HG03025 (cell line): ENCODE results near the gene JUND.
A peak's percentile ranks its signal among the peaks of the same experiment; 100 is the strongest.

Experiments used
- ATAC-seq: cut with Tn5 transposase; IDR thresholded peaks from one replicate; pipeline ENCODE4 v1.9.1; 2021; ENCODE audit warnings: mild to moderate bottlenecking, moderate library complexity; ENCODE audit not compliant: unreplicated experiment, low FRiP score

The JUND gene

DNA sequence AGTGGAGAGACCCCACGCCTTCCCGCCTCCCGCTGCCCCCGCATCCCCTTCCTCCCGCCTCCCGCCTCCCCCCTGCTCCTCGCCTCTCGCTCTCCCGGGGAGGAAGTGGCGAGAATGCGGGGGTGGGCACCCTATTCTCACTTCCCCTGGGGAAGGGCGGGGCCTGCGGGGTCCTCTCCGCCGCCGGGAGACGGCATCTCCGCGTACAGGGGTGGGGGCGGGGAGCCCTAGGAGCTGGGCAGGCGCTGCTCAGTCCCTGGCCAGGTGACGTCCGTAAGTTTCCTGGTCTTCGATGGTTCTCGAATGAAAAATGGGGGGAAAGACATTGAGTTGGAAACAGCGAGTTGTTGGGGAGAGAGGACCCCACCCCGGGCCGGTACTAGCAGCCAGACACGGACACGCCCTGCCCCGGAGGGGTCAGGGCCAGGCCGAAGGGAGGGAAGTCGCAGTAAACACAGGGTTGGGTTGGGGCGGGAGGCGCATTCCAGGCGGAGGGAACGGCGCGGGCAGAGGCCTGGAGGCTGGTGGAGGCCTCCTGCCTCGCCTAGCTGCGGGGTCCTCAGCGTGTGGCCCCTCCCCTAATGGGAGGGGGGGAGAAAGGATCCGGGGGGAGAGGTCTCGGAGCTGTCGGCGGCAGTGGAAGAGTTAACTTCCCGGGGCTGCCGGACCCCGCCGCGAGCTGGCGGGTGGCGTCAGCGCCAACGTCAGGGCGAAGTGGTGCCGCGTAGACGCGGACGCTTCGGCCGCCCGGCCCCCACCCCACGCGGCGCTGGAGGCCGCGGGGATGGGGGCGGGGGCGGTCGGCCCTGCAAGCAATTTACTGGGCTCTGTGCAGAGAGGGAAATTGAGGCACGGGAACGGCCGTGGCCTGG is 10.4 kb upstream of the JUND start:
- no peak for ATAC-seq

DNA sequence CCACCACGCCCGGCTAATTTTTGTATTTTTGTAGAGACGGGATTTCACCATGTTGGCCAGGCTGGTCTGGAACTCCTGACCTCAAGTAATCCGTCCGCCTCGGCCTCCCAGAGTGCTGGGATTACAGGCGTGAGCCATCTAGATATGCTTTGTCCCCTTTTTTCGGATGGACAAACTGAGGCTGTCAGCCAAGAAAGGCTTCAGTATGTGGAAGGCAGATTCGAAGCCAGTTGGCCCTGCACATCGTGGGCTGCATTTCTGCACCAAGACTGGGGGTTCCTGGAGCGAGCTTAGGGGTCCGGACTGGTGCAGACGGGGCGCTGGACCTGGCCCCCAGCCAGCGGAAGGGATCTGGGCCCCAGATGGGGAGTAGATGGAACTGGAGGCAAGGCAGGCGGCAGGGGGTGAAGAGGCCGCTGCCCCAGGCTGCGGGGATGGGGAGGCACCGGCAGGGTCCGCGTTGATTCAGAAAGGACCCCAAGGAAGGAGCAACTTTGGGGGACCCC is 9.7 kb upstream of the JUND start:
- no peak for ATAC-seq

DNA sequence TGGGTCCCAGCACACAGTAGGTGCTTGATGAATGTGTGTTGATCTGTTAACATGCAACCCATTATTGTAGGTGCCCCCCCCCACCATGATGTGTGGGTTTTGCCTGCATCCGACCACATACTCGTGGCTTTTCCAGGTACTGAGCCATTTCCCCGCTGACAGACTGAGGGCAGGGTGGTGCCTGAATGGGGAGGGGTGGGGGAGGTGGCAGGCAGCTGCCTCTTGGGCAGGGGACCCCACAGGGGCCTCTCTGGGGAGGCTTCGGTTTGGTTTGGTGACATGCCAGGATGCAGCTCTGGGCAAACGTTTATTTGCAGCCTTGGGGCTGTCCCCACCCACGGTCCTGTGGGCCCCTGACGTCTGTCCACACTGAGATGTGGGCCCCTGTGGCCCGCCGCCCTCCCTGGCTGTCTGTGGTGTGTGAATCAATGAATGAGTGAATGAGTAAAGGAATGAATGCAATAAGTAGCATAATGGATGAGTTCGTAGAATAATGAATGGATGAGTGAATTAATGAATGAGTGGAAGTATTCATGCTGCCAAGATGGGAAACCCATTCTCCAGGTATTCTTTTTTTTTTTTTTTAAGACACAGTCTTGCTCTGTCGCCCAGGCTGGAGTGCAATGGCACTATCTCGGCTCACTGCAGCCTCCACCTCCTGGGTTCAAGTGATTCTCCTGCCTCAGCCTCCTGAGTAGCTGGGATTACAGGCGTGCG is 9.0 kb upstream of the JUND start:
- ATAC-seq = no peak

DNA sequence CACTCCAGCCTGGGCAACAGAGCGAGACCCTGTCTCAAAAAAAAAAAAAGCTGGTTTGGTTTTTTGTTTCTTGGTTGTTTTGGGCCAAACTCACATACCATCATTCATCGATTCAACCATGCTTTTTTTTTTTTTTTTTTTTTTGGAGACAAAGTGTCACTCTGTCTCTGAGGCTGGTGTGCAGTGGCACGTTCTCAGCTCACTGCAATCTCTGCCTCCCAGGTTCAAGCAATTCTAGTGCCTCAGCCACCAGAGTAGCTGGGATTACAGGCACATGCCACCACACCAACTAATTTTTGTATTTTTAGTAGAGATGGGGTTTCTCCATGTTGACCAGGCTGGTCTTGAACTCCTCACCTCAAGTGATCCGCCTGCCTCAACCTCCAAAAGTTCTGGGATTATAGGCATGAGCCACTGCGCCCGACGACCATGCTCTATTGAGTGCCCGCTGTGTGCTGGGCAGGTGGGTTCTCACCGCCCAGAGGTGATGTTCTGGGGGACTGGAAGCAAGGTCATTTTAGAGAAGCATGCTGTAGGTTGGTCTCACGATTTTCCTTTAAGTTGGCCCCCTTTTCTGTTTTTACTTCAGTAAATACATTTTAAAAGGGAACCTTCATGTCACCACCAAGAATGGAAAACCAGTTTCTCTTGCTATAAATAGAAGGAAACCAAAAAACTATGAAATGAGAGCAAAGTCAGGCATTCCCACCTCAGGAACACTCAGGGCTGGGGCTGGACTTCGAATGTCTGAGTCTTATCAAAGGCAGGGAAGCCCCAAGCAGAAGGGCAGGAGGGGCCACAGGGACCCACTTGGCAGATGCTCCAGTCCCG is 8.3 kb upstream of the JUND start:
- no peak for ATAC-seq

DNA sequence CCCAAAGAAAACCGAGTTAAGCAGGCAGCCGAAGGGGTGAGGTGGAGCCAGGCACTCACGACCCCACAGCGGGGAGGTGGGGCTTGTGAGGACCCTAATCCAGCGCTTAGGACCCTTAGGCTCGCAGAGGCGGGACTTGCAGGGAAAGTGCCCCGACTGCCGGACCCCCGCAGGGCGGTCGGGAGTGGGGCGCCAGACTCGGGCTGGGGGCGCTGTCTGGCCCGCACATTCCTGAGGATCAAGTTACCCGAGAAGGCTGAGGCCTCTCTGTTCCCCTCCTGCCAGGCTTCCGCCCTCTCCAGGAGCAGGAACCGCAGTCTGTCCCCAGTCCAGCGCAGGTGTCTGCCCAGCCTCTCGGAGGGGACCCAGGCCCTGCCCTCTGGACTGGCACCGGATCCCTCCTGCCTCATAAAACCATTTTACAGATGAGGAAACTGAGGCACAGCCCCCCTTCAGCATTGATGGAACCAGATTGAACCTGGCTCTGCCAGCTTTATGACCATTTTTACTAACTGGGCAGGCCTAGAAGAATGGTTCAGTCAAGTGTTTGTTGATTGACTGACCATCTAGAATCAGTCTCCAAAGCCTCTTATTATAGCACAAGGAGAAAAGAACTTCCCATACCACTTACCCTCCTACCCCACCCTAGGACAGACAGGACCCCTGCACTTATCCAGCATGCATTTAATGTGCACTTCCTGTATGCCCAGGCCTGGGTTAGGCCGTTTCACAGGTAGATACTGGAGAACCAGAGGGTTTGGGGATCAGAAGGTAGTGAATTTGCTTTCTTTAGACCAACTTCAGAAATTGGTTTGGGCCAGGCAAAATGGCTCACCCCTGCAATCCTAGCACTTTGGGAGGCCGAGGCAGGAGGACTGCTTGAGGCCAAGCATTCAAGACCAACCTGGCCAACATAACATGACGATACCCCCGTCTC is 6.7 kb upstream of the JUND start:
- ATAC-seq = no peak

DNA sequence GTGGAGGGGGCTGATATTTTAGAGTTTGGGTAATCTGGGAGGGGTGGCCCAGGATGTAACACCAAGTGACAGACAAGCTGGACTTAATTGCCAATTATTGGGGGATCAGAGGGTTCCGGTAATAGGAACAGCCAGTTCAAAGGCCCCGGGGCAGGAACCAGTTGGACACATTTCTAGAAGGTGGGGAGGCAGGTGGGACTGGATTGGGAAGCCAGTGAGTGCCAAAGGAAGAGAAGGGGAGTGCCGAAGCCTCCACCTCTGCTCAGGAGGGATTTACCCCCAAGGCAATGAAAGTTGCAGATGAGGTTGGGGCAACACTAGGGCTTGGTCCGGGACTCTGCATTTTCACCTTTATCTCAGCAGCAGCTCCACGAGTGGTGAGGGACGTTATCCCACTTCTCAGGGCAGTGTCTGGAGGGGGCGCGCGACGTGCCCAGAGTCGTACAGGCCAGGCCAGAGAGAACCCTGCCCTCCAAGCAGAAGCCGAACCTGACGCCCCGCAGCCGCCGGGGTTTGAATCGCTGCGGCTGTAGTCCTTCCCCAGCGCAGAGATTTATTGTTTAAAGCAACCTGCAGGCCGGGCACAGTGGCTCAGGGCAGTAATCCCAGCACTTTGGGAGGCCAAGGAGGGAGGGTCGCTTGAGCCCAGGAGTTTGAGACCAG is 5.7 kb upstream of the JUND start:
- ATAC-seq = no peak

DNA sequence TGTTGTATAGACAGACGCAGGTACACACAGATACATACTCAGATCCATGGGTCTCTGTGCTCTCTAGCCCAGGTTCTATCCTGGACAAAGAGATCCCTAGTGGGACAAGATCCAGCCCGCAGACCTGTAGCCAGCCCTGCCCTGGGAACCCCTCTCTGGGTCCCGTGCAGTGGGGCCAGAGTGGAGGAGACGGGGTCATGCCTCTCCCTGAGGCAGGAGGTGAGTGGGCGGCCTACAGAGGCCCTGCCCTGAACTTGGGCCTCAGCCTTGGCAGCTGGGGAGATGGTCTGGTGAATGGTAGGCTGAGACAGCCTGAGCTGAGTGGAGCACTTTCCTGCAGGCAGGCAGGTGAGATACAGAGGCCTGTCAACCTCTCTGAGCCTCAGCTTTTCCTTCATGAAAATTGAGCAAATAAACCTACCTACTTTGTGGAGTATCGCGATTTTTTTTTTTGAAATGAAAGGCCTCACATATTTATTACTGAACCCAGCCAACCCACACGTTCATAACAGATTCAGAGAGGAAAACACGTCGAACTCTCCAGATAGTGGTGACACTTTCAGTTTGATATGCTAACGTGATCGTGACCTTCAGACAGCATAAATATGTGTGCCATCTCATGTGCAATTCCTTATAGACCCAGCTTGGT is 3.4 kb upstream of the JUND start:
- no peak for ATAC-seq

DNA sequence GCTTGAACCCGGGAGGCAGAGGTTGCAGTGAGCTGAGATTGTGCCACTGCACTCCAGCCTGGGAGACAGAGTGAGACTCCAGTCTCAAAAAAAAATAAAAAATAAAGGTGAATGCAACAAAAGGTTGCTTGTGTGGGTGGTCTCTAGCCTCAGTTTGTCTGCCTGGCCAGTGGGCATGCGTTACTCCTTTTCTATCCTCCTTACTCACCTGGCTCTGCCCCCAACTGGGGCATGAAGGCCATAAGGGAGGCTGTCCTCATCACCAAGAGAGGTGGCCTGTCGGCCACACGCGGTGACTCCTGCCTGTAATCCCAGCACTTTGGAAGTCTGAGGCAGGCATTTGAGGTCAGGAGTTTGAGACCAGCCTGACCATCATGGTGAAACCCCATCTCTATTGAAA is 1.9 kb upstream of the JUND start:
- no peak for ATAC-seq

DNA sequence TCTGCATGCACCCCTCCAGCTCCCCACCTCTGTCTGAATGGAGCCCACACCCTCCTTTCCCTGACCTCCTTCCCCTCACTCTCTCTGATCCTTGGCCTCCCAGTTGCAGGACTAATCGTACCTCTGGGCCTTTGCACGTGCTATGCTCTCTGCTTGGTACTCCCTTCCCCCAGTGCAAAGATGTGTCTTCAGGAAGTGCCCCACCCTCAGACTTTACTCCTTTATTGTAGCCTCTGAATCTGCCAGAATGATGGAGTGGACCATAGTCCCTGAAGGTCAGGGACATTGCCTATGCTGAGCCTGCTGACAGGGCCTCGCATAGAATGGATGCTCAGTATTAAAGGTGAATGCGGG is 1.3 kb upstream of the JUND start:
- no peak for ATAC-seq

DNA sequence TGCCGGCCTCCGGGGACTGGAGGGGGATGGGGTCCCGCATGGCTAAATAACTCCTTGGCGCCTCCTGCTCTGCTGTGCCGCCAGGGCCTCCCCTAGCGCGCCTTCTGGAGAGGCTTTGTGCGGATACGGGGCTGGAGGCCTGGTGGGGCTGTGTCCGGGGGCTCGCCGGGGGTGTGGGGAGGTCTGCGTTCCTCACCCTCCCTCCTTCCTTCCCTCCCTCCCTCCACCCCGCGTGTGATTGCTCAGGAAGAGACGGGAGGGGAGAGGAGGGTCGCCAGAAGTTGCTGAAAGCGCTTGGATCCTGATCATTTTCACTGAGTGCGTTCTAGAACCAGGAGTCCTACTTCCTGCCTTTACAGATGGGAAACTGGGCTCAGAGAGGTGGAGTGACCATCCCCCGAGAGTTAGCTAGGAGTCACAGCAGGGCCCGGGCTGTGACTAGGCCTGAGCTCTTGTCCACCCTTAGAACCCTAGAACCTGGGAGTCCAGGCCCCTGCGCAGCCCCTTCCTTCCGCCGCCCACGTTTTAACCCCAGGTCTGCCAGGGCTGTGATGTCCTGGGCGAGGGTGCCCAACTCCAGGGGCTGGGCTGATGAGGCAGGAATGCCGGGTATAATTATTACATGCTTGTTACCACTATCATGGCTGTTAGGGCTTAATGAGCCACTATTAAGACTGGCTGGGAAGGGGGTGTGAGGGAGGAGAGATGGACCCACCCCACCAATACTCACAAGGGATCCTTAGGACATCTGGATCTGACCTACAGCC is 782 bp upstream of the JUND start:
- ATAC-seq = no peak

DNA sequence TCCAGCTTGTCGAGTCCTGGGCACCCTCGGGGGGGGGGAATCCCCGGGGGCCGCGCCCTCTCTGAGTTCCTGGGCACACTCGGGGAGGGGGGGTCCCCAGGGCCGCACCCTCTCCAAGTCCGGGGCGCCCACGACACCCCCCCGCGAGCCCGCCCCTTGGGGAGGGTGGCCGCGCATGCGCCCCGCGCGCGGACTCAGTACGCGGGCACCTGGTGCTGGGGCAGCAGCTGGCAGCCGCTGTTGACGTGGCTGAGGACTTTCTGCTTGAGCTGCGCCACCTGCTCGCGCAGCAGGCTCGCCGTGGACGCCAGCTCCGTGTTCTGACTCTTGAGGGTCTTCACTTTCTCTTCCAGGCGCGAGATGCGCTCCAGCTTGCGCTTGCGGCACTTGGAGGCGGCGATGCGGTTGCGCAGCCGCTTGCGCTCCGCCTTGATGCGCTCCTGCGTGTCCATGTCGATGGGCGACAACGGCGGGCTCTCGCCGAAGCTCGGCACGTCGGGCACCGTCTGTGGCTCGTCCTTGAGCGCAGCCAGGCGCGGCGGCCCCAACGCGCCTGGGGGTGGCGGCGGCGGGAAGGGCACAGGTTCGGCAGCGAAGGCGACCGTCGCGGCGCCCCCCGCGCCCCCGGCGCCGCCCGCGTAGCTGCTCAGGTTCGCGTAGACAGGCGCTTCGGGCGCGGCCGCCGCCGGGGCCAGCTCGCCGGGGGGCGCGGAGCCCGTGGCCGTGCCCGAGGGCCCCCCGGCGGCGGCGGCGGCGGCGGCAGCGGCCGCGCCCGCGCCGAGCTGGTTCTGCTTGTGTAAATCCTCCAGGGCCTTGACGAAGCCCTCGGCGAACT is 958 bp downstream of the JUND start:
- peak; percentile 11 for ATAC-seq

DNA sequence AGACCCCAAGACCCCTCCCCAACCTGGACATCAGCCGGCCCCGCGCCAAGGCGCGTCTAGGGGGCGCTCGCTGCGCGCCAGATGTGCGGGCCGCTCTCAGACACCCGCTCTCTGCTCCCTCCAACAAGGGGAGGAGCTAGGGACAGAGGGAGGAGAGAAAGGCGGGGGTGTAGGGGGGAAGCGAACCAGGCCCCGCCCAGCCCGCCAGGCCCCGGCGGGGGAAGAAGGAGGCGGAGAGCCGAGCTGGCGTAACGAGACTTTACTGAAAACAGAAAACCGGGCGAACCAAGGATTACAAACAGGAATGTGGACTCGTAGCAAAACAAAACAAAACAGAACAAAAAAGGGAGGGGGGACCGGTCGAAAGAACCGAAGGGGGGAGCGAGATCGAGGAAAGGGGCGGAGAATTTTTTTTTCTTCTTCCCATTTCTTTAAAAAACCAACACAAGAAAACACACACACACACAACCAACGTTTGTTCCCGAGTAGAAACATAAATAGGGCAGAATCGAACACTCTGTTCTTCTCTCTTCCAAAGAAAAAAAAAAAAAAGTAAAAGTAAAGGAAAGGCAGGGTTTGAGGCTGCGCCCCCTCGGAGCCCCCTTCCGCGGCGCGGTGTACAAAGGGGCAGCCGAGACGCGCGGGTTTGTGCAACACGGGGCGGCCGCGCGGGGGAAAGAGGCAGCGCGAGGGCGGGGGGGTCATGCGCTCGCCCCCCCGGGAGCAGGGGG is 1.7 kb downstream of the JUND start:
- ATAC-seq = no peak

DNA sequence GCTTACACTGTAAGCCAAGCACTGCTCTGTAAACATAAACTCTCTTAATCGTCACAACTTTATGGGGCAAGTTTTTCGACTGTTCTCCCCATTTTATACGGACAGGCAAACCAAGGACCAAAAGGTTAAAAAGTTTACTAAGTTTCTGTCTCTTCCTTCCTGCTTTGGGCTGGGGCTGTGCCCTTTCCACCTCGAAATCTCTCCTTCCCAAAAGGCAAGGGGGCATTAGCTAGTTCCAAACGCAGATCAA is 2.2 kb downstream of the JUND start:
- ATAC-seq = no peak

DNA sequence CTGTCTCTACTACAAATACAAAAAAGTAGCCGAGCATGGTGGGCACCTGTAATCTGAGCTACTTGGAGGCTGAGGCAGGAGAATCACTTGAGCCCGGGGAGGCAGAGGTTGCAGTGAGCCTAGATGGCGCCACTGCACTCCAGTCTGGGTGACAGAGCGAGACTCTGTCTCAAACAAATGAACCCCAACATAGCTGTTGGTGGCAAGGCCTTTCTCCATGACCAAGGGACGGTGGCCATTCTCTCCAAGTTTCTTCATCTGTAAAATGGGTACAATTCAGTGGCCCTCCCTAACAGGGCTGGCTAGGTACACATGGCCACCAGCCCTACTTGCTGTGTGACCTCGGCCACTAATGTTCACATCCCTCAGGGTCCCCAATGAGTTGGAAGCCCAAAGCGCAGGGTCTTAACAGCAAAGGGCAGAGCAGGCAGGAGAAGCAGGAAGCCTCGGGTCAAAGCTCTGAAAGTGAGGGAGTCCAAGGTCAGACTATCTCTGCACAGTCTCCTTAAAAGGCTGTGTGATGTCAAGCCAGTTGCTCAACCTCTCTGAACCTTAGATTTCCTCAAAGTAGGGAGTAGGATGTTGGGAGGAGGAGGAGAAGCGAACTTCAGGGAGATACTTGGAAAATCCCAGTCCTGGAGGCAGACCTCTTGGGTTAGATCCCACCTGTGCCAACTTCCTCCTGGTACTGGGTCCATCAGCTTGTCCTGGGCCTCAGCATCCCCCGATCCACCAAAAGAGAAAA is 2.7 kb downstream of the JUND start:
- no peak for ATAC-seq

DNA sequence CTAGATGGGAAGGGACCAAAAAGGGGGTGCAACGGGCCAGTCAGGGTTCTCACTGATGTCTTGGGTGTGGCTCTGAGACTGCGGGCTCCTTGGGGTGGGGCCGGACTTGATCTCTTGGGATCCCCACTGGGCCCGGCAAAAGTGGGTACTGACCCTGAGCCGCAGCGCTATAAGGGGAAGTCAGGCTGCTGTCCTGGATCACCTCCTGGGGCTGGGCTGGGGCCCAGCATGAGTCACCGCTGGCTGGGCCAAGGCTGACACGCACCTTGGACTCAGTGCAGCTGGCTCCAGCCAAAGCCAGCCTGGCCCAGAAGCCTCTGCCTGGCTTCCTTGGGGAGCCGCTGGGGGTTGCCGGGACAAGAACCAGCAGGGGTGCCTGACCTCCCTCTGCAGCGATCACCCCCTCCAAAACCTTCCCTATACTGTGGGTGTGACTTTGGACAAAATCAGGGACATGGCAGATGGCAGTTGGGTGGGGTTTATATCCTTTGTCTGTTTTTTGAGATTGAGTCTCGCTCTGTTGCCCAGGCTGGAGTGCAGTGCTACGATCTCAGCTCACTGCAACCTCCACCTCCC is 6.6 kb downstream of the JUND start:
- no peak for ATAC-seq

DNA sequence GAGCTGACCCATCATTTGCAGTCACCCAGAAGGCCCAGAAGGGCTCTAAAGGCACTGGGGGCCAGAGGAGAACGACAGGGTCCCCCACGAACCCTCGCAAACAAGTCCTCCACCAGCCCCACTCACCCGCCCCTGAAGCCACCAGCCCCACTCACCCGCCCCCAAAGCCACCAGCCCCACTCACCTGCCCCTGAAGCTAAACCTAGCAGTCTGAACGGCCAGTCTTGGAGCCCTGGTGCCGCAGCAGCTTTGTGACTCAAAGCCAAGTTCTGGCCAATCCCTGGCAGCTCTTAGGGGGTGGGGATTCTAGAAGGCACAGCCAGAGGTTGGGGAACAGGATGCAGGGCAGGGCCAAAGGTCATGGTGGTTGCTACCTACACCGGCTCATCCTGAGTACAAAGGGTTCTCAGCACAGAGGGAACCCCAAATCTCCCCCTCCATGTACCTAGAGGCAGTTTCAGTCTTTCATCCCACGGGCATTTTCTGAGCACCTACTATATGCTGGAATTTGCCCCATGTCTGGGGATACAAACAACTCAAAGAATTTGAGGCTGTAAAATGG is 7.1 kb downstream of the JUND start, which contains the start of gene IQCN:
IQCN (minus strand) TSS at position 234 of the 562 bp plus-strand sequence. CDS start 4,974 bp downstream, outside the sequence.
- ATAC-seq = no peak
